Activated CD4-positive, alpha-beta memory T cell treated with anti-CD3 and anti-CD28 coated beads for 36 hours (primary cell): ENCODE data around the gene CMTR2. TPM values are rescaled to one million over a fixed set of nuclear protein-coding genes. Genes with fewer than 3 reads are reported as not detected.

Experiments used
- CTCF ChIA-PET: fragments of 350-600 bp; sonication (Branson Sonifier 250); formaldehyde crosslinking; loops from one replicate; lab custom pipeline; 2021; ENCODE audit warnings: antibody characterized with exemption, inconsistent platforms; lab: Charles Lee
- POLR2A ChIA-PET: fragments of 350-600 bp; sonication (Branson Sonifier 250); formaldehyde crosslinking; loops from one replicate; lab custom pipeline; 2021; ENCODE audit warnings: antibody characterized with exemption; lab: Charles Lee
- DNase-seq: peaks from one replicate; pipeline ENCODE4 v3.0.0-alpha.2; 2020
- H3K27ac Mint-ChIP-seq: one replicate; pipeline ENCODE4 v1.8.0; 2021; ENCODE audit warnings: mixed read lengths
- H3K27me3 Mint-ChIP-seq: one replicate; pipeline ENCODE4 v1.8.0; 2021; ENCODE audit warnings: mixed read lengths
- H3K36me3 Mint-ChIP-seq: one replicate; pipeline ENCODE4 v1.8.0; 2021; ENCODE audit warnings: mixed read lengths
- H3K4me1 Mint-ChIP-seq: one replicate; pipeline ENCODE4 v1.8.0; 2021; ENCODE audit warnings: low read depth, mixed read lengths
- H3K4me3 Mint-ChIP-seq: one replicate; pipeline ENCODE4 v1.8.0; 2021; ENCODE audit warnings: mild to moderate bottlenecking, mixed read lengths
- H3K9me3 Mint-ChIP-seq: one replicate; pipeline ENCODE4 v1.8.0; 2021; ENCODE audit warnings: mixed read lengths
- intact Hi-C: fragments of 100-400 bp; cut with micrococcal nuclease; formaldehyde crosslinking; loops from one replicate; pipeline ENCODE4 v1.15.1; 2023
- total RNA-seq, 2 experiments: library from RNA; stranded (reverse); gene quantifications; one replicate each; pipeline ENCODE4 v1.2.3, GENCODE V29; 2021

The CMTR2 gene
- total RNA-seq, 2 experiments from 2014 or later = 18.1 to 19.8 TPM

- ChIA-PET POLR2A (no interaction called here), CTCF (no interaction called here)
- H3K4me1 Mint-ChIP-seq = no peaks in the 10 kb centered on the region
- intact Hi-C loops = no loop called here
- no peaks in the 10 kb centered on the region for H3K9me3 Mint-ChIP-seq
- no peaks in the 10 kb centered on the region for H3K27me3 Mint-ChIP-seq
- no peak overlapping the region for H3K4me3 Mint-ChIP-seq
- no peaks in the 10 kb centered on the region for H3K36me3 Mint-ChIP-seq
- H3K27ac Mint-ChIP-seq = no peak overlapping the region
- no peak for DNase-seq
These were observed 42.9 kb downstream of the CMTR2 start for GRCh38 chr16:71246309-71246708.

- intact Hi-C loops = no loop called here
- Mint-ChIP-seq H3K27me3 (no peaks in the 10 kb centered on the region), H3K27ac (no peak overlapping the region), H3K4me1 (no peaks in the 10 kb centered on the region), H3K4me3 (no peak overlapping the region), H3K9me3 (no peaks in the 10 kb centered on the region), H3K36me3 (no peaks in the 10 kb centered on the region)
- ChIA-PET POLR2A (no interaction called here), CTCF (no interaction called here)
- no peak for DNase-seq
These were observed 44.7 kb downstream of the CMTR2 start for GRCh38 chr16:71244521-71244920.

- CTCF ChIA-PET = no interaction called here
- Mint-ChIP-seq H3K36me3 (no peaks in the 10 kb centered on the region), H3K9me3 (no peaks in the 10 kb centered on the region), H3K27ac (no peak overlapping the region), H3K27me3 (no peaks in the 10 kb centered on the region), H3K4me3 (no peak overlapping the region), H3K4me1 (no peaks in the 10 kb centered on the region)
- POLR2A ChIA-PET = no interaction called here
- intact Hi-C loops = no loop called here
- no peak for DNase-seq
These were observed 46.6 kb downstream of the CMTR2 start for GRCh38 chr16:71242601-71243000.

GRCh38 chr16:71242036-71242435 lies 47.2 kb downstream of the CMTR2 start:
- Mint-ChIP-seq H3K4me1 (no peaks in the 10 kb centered on the region), H3K27ac (no peak overlapping the region), H3K36me3 (no peaks in the 10 kb centered on the region), H3K27me3 (no peaks in the 10 kb centered on the region), H3K4me3 (no peak overlapping the region), H3K9me3 (no peaks in the 10 kb centered on the region)
- ChIA-PET POLR2A (no interaction called here), CTCF (no interaction called here)
- no peak for DNase-seq
- intact Hi-C loops = no loop called here

Other genes with a start within 250 kb of the CMTR2 start
- not detected for gene HYDIN, start 58.7 kb downstream of the CMTR2 start, total RNA-seq
- not detected for gene CALB2, start 69.3 kb upstream of the CMTR2 start, total RNA-seq
- not detected for gene TLE7, start 152.7 kb upstream of the CMTR2 start, total RNA-seq
- 1 to 10 TPM; 5.7 to 8.5 TPM for gene ZNF23, start 172.8 kb upstream of the CMTR2 start, total RNA-seq
- 1 to 10 TPM; 2.4 to 2.7 TPM for gene ZNF19, start 199.9 kb upstream of the CMTR2 start, total RNA-seq
- gene CHST4, start 237.0 kb upstream of the CMTR2 start, total RNA-seq = not detected